ENCODE data around the gene FER. TPM values are rescaled to one million over a fixed set of nuclear protein-coding genes. Genes with fewer than 3 reads are reported as not detected.

The FER gene
- total and polyA plus RNA-seq, 2 of the 8 experiments (the other 6 are each of a cell fraction or from before 2014, with no cell fraction given), result 1.3 to 15.8 TPM

DNA sequence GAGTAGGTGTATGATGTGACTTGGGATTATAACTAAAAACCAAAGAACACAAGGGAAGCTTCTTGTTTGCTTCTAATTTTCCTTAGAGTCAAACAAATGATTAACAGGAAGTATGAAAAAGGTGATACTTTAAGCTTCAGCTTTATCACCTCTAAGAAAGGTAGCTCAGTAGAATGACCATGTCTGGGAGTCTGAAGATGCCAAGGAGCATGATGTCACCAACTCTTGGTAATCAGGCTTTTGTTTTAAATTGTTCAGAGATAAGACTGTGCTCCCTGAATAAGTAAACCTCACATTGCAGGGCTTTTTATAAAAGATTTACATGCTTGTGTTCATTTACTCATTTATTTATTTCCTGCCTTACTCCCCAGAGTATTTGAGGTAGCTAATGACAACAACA is 169.9 kb downstream of the FER start:
- H4K5ac ChIP-seq (ENCODE audit: insufficient read length, low read depth, low read length), result no peak overlapping the region
- H3K9me3 ChIP-seq (ENCODE audit: insufficient read depth in 2 of 2, low read depth in 1 of 2, low read length in 1 of 2), result no peaks in the 10 kb centered on the region
- H3K4ac ChIP-seq (replicated peaks; ENCODE audit: insufficient read length, low read depth, low read length), result no peak overlapping the region
- H3K4me3 ChIP-seq (ENCODE audit: extremely low read depth in 1 of 4, insufficient read depth in 2 of 4, low read depth in 3 of 4, low read length in 4 of 4), result no peak overlapping the region
- H2AK5ac ChIP-seq (ENCODE audit: low read depth, low read length), result no peak overlapping the region
- no peaks in the 10 kb centered on the region for H3K36me3 ChIP-seq (ENCODE audit: control insufficient read depth in 2 of 4, insufficient read depth in 4 of 4, low read length in 3 of 4)
- H3K23ac ChIP-seq (ENCODE audit: insufficient read length), result no peak overlapping the region
- H3K4me2 ChIP-seq (ENCODE audit: insufficient read depth in 1 of 2, low read depth in 2 of 2, low read length in 2 of 2), result no peak overlapping the region
- H2BK120ac ChIP-seq (replicated peaks; ENCODE audit: low read depth, low read length), result no peak overlapping the region
- no peaks in the 10 kb centered on the region for H3K79me1 ChIP-seq (ENCODE audit: low read depth, low read length)
- H3K27ac ChIP-seq (ENCODE audit: low read depth, low read length), result no peak overlapping the region
- no peak for DNase-seq (ENCODE audit: low read depth in 1 of 2, low spot score in 2 of 2)
- no peak for FAIRE-seq
- H3K23me2 ChIP-seq (ENCODE audit: low read depth, low read length), result no peaks in the 10 kb centered on the region; the same call in 1 of the 2 replicates
- no peaks in the 10 kb centered on the region for H4K20me1 ChIP-seq (replicated peaks in 1 of 2; ENCODE audit: control insufficient read depth in 1 of 2, insufficient read depth in 2 of 2, low read length in 2 of 2)
- H3K14ac ChIP-seq (ENCODE audit: insufficient read length), result no peak overlapping the region
- H3K27me3 ChIP-seq (replicated peaks in 1 of 4; ENCODE audit: control insufficient read depth in 3 of 4, extremely low read depth in 1 of 4, insufficient read depth in 3 of 4, low read length in 3 of 4), result no peaks in the 10 kb centered on the region
- no peak overlapping the region for H4K8ac ChIP-seq (ENCODE audit: extremely low read depth, insufficient read depth, low read length)
- TF ChIP-seq CHD2 (IDR thresholded peaks at IDR 0.05; ENCODE audit: low read length), result no peak
- TF ChIP-seq POLR2A (IDR thresholded peaks at IDR 0.05; ENCODE audit: control extremely low read depth in 1 of 2, low read depth in 2 of 2, low read length in 2 of 2), result no peak
- TF ChIP-seq RNF2 (IDR thresholded peaks at IDR 0.05; ENCODE audit: borderline replicate concordance, low read depth, low read length, missing control alignments, poor library complexity, severe bottlenecking), result no peak
- TF ChIP-seq NANOG (IDR thresholded peaks at IDR 0.05; ENCODE audit: insufficient read depth, low read depth, low read length, poor library complexity, severe bottlenecking), result no peak
- TF ChIP-seq HDAC2 (IDR thresholded peaks at IDR 0.05; ENCODE audit: borderline replicate concordance in 1 of 2, low read depth in 2 of 2, low read length in 2 of 2), result no peak
- TF ChIP-seq, protein P1, sequence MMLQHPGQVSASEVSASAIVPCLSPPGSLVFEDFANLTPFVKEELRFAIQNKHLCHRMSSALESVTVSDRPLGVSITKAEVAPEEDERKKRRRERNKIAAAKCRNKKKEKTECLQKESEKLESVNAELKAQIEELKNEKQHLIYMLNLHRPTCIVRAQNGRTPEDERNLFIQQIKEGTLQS (IDR thresholded peaks at IDR 0.05; ENCODE audit: insufficient read depth, low read depth, low read length), result no peak
- no peak for TF ChIP-seq SP4 (IDR thresholded peaks at IDR 0.05; ENCODE audit: low read length)
- TF ChIP-seq FOSL1 (IDR thresholded peaks at IDR 0.05; ENCODE audit: insufficient read depth, low read depth, low read length), result no peak
- no peak overlapping the region for H2BK20ac ChIP-seq (ENCODE audit: low read length)
- H3K56ac ChIP-seq (replicated peaks; ENCODE audit: insufficient read length, low read depth, low read length), result no peak overlapping the region
- H2BK5ac ChIP-seq (ENCODE audit: low read depth, low read length), result no peak overlapping the region
- H4K91ac ChIP-seq (replicated peaks; ENCODE audit: insufficient read length, low read length), result no peak overlapping the region
- H3K18ac ChIP-seq (ENCODE audit: extremely low read depth, low read length), result no peak overlapping the region
- no peak overlapping the region for H2BK12ac ChIP-seq (ENCODE audit: low read depth, low read length)
- no peaks in the 10 kb centered on the region for H3K79me2 ChIP-seq (ENCODE audit: control insufficient read depth in 1 of 2, insufficient read depth in 2 of 2, low read length in 2 of 2)
- ChIA-PET CTCF (ENCODE audit: partially characterized antibody) (interaction anchor here (0.7 to 1.1 kb wide), 2 partner anchors 35 to 438 kb away, joined by 3 read pairs; no protein-coding TSS in a partner anchor), POLR2A (ENCODE audit: partially characterized antibody) (no interaction called here)
- no peak overlapping the region for H2AFZ ChIP-seq (ENCODE audit: low read length)
- H3K9ac ChIP-seq (replicated peaks in 1 of 4; ENCODE audit: extremely low read depth in 1 of 4, low read depth in 3 of 4, low read length in 3 of 4), result no peak overlapping the region
- H2BK15ac ChIP-seq (ENCODE audit: low read length), result no peak overlapping the region
- H3K4me1 ChIP-seq (replicated peaks in 1 of 4; ENCODE audit: control insufficient read depth in 3 of 4, insufficient read depth in 4 of 4, low read length in 3 of 4), result no peaks in the 10 kb centered on the region
